Activated T-helper 2 cell treated with anti-CD3 and anti-CD28 coated beads, Interferon-gamma antibody, Interleukin-2, Interleukin-4, amounts not matched to agents 10 μg/mL and 5 μg/mL and 100 μg/mL, durations not matched to agents 14 hours and 24 hours and 36 hours (primary cell): Measurements from ENCODE around the gene ZNF655. TPM values are rescaled to one million over a fixed set of nuclear protein-coding genes. Genes with fewer than 3 reads are reported as not detected.

Source experiments
- DNase-seq: peaks from one replicate; pipeline ENCODE4 v3.0.0; 2021; ENCODE audit warnings: low spot score
- H3K27ac Mint-ChIP-seq: one replicate; pipeline ENCODE4 v1.8.0; 2021; ENCODE audit warnings: mixed read lengths
- H3K27me3 Mint-ChIP-seq: one replicate; pipeline ENCODE4 v1.8.0; 2021; ENCODE audit warnings: low read depth, mixed read lengths
- H3K36me3 Mint-ChIP-seq: one replicate; pipeline ENCODE4 v1.8.0; 2021; ENCODE audit warnings: low read depth, mixed read lengths
- H3K4me1 Mint-ChIP-seq: one replicate; pipeline ENCODE4 v1.8.0; 2021; ENCODE audit warnings: low read depth, mixed read lengths
- H3K4me3 Mint-ChIP-seq: one replicate; pipeline ENCODE4 v1.8.0; 2021; ENCODE audit warnings: low read depth, mild to moderate bottlenecking, moderate library complexity, mixed read lengths
- H3K9me3 Mint-ChIP-seq: one replicate; pipeline ENCODE4 v1.8.0; 2021; ENCODE audit warnings: mixed read lengths
- intact Hi-C: fragments of 100-400 bp; cut with micrococcal nuclease; formaldehyde crosslinking; loops from one replicate; pipeline ENCODE4 v1.15.1; 2023
- total RNA-seq: library from RNA; stranded (reverse); gene quantifications from 2 replicates; pipeline ENCODE4 v1.2.3, GENCODE V29; 2022

ZNF655 gene
- total RNA-seq, 1 donor from 2014 or later = 68.3 TPM

DNA sequence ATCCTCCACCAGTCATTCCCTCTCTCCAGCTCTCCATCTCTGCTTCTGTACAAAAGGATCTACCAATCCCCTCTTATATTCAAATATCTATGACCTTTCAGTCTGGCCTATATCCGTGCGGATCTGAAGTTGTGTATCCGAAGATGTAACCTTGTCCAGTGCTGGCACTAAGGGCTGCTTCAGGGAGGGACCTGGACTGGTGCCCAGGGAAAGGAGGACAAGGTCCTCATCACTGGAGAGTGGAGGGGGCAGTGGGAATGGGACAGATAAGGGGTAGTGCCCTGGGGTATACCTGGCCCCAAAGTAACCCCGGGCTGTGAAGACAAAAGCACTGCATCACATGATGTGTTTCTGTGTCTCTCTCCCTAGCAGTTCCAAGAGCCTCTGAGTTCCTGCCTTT, 41.4 kb downstream of the ZNF655 start:
- DNase-seq = no peak
- peaks cover 2% of the 10 kb centered on the region for H3K4me1 Mint-ChIP-seq
- H3K27me3 Mint-ChIP-seq = no peaks in the 10 kb centered on the region
- no peak overlapping the region for H3K27ac Mint-ChIP-seq
- no peaks in the 10 kb centered on the region for H3K9me3 Mint-ChIP-seq
- no peaks in the 10 kb centered on the region for H3K36me3 Mint-ChIP-seq
- intact Hi-C loops = no loop called here
- no peak overlapping the region for H3K4me3 Mint-ChIP-seq

DNA sequence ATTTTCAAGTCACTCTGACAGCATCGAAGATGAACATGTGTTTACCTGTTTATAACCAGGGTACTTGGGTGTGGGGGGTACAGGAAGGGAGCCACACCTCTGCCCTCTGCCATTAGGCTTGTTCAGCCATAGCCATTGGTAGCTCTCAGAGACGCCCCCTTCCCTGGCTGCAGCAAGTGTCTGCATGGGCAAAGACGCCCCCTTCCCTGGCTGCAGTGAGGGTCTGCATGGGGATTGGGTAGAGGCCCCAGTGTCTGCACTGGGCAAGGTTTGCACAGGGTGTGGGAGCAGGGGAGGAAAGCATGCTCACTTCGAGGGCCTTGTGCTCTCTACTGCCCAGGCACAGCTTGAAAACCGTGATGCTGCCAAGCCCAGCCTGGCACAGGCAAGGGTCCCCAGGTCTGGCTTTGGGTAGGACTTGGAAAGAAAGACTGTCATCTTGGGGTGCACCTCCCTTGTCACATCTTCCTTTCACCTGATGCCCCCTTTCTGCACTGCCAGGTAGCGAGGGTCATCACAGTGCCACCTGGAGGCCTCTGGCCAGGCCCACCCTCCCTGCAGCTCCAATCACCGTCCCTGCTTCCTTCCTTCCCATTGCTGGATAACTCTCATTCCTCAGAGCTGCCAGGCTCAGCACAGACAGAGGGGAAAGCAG, 43.3 kb downstream of the ZNF655 start:
- no peaks in the 10 kb centered on the region for H3K9me3 Mint-ChIP-seq
- no peak for DNase-seq
- no peaks in the 10 kb centered on the region for H3K27me3 Mint-ChIP-seq
- H3K36me3 Mint-ChIP-seq = no peaks in the 10 kb centered on the region
- intact Hi-C loops = no loop called here
- H3K4me1 Mint-ChIP-seq = peaks cover 2% of the 10 kb centered on the region
- H3K4me3 Mint-ChIP-seq = no peak overlapping the region
- H3K27ac Mint-ChIP-seq = no peak overlapping the region

DNA sequence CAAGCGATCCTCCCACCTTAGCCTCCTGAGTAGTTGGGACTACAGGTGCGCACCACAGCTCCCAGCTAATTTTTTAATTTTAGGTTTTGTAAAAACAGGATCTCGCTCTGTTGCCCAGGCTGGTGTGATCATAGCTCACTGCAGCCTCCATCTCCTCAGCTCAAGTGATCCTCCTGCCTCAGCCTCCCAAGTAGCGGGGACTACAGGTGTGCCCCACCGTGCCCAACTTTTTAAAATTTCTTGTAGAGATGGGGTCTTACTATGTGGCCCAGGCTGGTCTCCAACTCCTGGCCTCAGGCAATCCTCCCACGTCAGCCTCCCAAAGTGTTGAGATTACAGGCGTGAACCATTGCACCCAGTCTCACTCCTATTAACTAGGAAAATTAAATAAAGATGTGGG, 47.1 kb downstream of the ZNF655 start:
- intact Hi-C loops = no loop called here
- H3K9me3 Mint-ChIP-seq = no peaks in the 10 kb centered on the region
- no peaks in the 10 kb centered on the region for H3K27me3 Mint-ChIP-seq
- no peak overlapping the region for H3K4me3 Mint-ChIP-seq
- no peak for DNase-seq
- H3K27ac Mint-ChIP-seq = no peak overlapping the region
- no peaks in the 10 kb centered on the region for H3K36me3 Mint-ChIP-seq
- H3K4me1 Mint-ChIP-seq = peaks cover 2% of the 10 kb centered on the region

DNA sequence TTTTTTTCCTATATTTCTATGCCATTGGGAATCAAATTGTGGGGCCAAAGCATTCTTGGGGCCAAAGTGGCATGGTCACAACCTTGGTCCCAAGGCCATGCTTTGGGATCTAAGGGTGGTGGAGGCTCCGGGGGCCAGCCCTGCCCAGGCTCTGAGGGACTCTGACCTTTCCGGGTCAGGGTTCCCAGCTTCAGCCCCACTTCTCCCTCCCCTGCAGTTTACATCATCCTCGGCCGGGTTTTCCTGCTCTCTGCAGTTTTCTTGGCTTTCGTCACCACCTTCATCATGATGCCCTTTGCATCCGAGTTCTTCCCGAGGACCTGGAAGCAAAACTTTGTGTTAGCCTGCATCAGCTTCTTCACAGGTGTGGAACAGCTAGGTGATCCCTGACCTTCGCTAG, 48.1 kb downstream of the ZNF655 start:
- H3K27ac Mint-ChIP-seq = no peak overlapping the region
- H3K27me3 Mint-ChIP-seq = no peaks in the 10 kb centered on the region
- no peak overlapping the region for H3K4me3 Mint-ChIP-seq
- DNase-seq = no peak
- H3K4me1 Mint-ChIP-seq = peaks cover 2% of the 10 kb centered on the region
- no peaks in the 10 kb centered on the region for H3K9me3 Mint-ChIP-seq
- H3K36me3 Mint-ChIP-seq = no peaks in the 10 kb centered on the region
- intact Hi-C loops = no loop called here

DNA sequence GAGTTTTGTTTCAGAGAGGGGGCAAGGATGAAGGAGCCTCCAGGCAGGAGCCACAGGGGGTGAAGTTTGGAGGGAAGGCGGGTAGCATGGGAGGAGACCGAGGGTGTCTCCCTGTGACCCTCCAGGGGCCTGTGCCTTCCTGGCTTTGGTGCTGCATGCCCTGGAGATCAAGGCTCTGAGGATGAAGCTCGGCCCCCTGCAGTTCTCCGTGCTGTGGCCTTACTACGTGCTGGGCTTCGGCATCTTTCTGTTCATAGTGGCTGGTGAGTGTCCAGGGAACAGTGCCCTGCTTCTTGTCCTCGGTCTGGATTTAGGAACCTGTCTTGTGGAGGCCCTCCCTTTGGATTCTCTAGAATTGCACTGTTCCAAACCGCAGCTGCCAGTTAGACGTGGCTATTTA, 49.1 kb downstream of the ZNF655 start:
- no peak for DNase-seq
- no peaks in the 10 kb centered on the region for H3K9me3 Mint-ChIP-seq
- no peak overlapping the region for H3K4me3 Mint-ChIP-seq
- no peak overlapping the region for H3K27ac Mint-ChIP-seq
- intact Hi-C loops = no loop called here
- no peaks in the 10 kb centered on the region for H3K27me3 Mint-ChIP-seq
- H3K4me1 Mint-ChIP-seq = peaks cover 2% of the 10 kb centered on the region
- no peaks in the 10 kb centered on the region for H3K36me3 Mint-ChIP-seq

DNA sequence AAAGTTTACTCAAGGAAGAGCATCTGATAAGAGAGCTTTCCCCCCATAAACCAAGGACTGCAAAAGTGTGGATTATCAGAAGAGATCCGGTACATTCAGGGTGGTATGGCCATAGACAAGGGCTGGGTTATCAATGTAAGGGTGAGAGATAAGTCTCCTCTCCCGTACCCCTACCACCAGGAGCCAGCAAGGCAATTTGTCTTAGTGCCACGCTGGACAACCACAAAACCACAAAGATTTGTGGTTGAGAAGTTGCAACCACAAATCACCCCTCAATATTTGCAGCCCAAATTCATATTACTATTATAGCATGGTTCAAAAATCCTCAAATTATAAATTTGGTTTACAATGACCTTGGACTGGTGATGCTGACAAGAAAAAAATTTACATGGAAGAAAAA, 56.1 kb downstream of the ZNF655 start:
- H3K27ac Mint-ChIP-seq = no peak overlapping the region
- no peak overlapping the region for H3K4me3 Mint-ChIP-seq
- intact Hi-C loops = no loop called here
- peaks cover 21% of the 10 kb centered on the region for H3K36me3 Mint-ChIP-seq
- no peaks in the 10 kb centered on the region for H3K9me3 Mint-ChIP-seq
- H3K4me1 Mint-ChIP-seq = peaks cover 32% of the 10 kb centered on the region
- peaks cover 4% of the 10 kb centered on the region for H3K27me3 Mint-ChIP-seq
- DNase-seq = peak; percentile 3

DNA sequence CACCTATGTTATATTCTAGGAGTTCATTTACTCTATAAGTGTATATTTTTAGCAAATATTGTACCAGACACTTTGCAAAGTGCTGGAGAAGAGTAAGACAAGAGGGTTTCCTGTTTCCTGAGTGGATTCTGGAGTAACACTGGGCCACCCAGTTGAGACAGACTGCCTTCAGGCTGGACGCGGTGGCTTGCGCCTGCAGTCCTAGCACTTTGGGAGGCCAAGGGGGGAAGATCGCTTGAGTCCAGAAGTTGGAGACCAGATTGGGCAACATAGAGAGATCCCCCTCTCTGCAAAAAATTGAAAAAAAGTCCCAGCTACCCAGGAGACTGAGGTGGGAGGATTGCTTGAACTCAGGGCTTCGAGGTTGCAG, 57.5 kb downstream of the ZNF655 start:
- DNase-seq = peak; percentile 7
- Mint-ChIP-seq H3K27me3 (peaks cover 4% of the 10 kb centered on the region), H3K36me3 (peaks cover 35% of the 10 kb centered on the region), H3K4me1 (peaks cover 33% of the 10 kb centered on the region), H3K9me3 (no peaks in the 10 kb centered on the region), H3K27ac (peak overlapping the region; percentile 91), H3K4me3 (peak overlapping the region; percentile 92)
- intact Hi-C loops = loop anchor here (1.0 to 2.0 kb wide), 2 partner anchors 57 to 116 kb away; partner anchors contain the start of genes ZNF394 and ZNF655

DNA sequence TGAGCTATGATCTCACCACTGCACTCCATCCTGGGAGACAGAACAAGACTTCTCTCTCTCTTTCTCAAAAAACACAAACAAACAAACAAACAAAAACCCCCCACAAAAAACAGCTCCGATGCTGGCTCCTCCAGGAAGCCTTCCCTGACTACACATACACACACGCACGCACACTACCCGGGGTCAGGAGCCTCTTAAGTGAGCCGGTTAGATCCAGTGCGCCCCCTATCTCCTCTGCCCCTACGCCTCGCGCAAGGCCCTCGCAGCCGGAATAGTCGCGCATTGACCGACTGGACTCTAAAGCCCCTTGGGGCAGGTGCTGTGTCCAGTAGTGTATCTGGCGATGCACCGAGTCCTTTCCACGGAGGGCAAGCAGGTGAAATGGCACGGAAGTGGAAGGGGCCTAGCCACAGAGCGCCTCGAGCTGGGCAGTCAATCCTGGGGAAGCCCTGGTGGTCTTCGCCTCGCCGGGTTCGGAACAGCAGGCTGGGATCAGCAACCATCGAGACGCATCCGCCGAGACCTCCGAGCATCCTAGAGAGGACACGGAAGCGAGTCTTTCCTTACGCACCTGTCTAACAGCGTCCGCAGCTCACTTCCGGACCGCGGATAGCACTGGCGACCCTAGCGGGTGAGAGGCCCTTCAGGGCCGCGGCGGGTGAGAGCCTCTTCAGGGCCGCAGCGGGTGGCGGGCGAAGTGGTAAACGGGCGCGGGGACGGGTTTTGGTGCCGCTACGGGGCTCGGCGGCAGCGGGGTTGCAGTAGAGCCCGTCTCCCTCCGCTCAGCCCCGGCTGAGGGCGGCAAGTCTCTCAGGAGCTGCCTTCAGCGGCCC, 58.1 kb downstream of the ZNF655 start, which contains the start of gene ZSCAN25:
Gene ZSCAN25, plus strand, starts transcription at position 588 of the 833 bp plus-strand sequence. CDS start 2,661 bp downstream, outside the sequence.
- peaks cover 39% of the 10 kb centered on the region for H3K4me1 Mint-ChIP-seq
- H3K9me3 Mint-ChIP-seq = no peaks in the 10 kb centered on the region
- H3K36me3 Mint-ChIP-seq = peaks cover 41% of the 10 kb centered on the region
- H3K27ac Mint-ChIP-seq = peak within 1 kb of the TSS; percentile 91
- DNase-seq = peak; percentile 80
- peaks cover 4% of the 10 kb centered on the region for H3K27me3 Mint-ChIP-seq
- intact Hi-C loops = loop anchor here (1.0 to 2.0 kb wide), 2 partner anchors 58 to 116 kb away; partner anchors contain the start of genes ZNF394 and ZNF655
- peak within 1 kb of the TSS; percentile 92 for H3K4me3 Mint-ChIP-seq

DNA sequence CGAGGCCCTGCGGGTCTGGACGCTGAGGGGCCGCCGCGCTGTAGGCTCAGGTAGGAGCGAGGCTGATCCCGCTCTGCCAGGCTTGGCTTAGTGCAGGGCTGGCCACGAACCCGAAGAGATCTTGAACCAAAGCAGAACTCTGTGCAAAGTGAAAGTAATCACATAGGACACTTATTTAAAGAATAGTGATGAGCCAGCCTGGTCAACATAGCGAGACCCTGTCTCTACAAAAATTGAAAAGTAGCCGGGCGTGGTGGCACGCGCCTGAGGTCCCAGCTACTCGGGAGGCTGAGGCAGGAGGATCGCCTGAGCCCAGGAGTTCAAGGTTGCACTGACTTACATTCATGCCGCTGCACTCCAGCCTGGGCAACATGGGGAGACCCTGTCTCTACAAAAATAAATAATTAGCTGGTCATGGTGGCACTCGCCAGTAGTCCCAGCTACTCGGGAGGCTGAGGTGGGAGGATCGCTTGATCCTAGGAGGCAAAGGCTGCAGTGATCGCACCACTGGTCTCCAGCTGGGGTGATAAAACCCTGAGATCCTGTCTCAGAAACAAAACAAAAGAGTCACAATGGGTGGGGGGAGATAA, 58.8 kb downstream of the ZNF655 start:
- Mint-ChIP-seq H3K4me3 (peak overlapping the region; percentile 92), H3K27me3 (peaks cover 4% of the 10 kb centered on the region), H3K27ac (peak overlapping the region; percentile 91), H3K4me1 (peaks cover 44% of the 10 kb centered on the region), H3K9me3 (no peaks in the 10 kb centered on the region), H3K36me3 (peaks cover 47% of the 10 kb centered on the region)
- peak; percentile 9 for DNase-seq
- intact Hi-C loops = loop anchor here (2.0 kb wide), 1 partner anchor 58 kb away; the partner anchor contains the start of gene ZNF655

DNA sequence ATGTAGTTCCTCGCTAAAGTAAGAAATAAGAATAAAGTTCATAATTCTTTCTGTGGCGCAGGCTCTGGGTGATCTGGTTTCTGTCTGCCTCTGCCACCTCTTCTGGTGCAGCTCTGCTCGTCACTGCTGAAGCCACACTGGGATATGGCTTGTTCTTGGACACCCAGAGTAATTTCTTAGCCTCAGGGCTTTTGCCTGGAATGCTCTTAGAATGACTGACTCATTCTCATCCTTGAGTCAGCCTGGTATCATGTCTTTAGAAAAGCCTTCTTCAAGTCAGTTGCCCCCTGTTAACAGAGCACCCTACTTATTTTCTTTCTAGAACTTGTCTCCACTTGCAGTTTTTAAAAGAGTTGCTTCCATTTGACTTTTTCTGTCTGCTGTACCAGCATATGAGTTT, 60.3 kb downstream of the ZNF655 start:
- intact Hi-C loops = no loop called here
- Mint-ChIP-seq H3K36me3 (peaks cover 62% of the 10 kb centered on the region), H3K27ac (peak overlapping the region; percentile 91), H3K9me3 (no peaks in the 10 kb centered on the region), H3K4me3 (peak overlapping the region; percentile 92), H3K27me3 (peaks cover 4% of the 10 kb centered on the region), H3K4me1 (peaks cover 59% of the 10 kb centered on the region)
- DNase-seq = no peak

DNA sequence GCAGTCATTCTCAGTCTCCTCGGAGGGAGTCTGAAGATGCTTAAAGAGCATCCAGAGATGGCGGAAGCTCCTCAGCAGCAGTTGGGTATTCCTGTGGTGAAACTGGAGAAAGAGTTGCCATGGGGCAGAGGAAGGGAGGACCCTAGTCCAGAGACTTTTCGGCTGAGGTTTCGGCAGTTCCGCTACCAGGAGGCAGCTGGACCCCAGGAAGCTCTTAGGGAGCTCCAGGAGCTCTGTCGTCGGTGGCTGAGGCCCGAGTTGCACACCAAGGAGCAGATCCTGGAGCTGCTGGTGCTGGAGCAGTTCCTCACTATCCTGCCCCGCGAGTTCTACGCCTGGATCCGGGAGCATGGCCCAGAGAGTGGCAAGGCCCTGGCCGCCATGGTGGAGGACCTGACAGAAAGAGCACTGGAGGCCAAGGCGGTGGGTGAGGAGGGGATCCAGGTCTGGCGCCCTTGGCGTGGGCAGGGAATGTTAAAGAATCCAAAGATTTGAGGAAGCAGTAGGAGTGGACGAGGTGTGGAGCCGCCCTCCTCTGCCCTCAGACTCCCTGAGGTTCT, 61.2 kb downstream of the ZNF655 start:
- Mint-ChIP-seq H3K4me3 (peak overlapping the region; percentile 92), H3K27ac (peak overlapping the region; percentile 91), H3K27me3 (peaks cover 4% of the 10 kb centered on the region), H3K36me3 (peaks cover 71% of the 10 kb centered on the region), H3K4me1 (peaks cover 67% of the 10 kb centered on the region), H3K9me3 (no peaks in the 10 kb centered on the region)
- DNase-seq = no peak
- intact Hi-C loops = loop anchor here (5.0 to 10.0 kb wide), 2 partner anchors 168 to 465 kb away; partner anchors contain the start of genes COPS6 and ZNF3

DNA sequence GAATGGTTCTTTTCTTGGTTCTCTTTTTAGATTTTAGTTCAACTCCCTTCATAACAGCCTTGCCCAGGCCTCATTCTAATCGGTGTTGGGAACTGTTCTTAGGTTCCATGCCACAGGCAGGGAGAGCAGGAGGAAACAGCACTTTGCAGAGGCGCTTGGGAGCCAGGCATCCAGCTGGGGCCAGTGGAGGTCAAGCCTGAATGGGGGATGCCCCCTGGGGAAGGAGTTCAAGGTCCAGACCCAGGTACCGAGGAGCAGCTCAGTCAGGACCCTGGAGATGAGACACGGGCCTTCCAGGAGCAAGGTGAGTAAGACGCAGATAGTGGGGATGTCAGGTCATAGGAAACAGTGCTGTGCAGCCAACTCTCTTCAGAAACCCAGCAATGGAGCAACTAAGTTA, 62.8 kb downstream of the ZNF655 start:
- intact Hi-C loops = loop anchor here (5.0 to 10.0 kb wide), 2 partner anchors 166 to 464 kb away; partner anchors contain the start of genes COPS6 and ZNF3
- Mint-ChIP-seq H3K36me3 (peaks cover 87% of the 10 kb centered on the region), H3K27ac (peak overlapping the region; percentile 58), H3K4me1 (peaks cover 74% of the 10 kb centered on the region), H3K4me3 (no peak overlapping the region), H3K9me3 (no peaks in the 10 kb centered on the region), H3K27me3 (no peaks in the 10 kb centered on the region)
- DNase-seq = no peak
